SK-N-SH treated with all-trans-retinoic acid at 6 μM for 48 hours (cell line): ENCODE measurements around the gene PCNX3.

ENCODE experiments used
- ATAC-seq: fragments of 200-7000 bp; cut with Tn5 transposase; 3 replicates; pipeline ENCODE4 v1.9.1; 2020; ENCODE audit warnings: mild to moderate bottlenecking, moderate library complexity
- ARNTL ChIP-seq: fragments of 450-650 bp; formaldehyde crosslinking; IDR thresholded peaks from 2 replicates; pipeline ENCODE4 v1.5.0; 2020; ENCODE audit warnings: low read depth, mild to moderate bottlenecking, moderate library complexity, borderline replicate concordance
- BACH2 ChIP-seq: fragments of 250-450 bp; sonication (Bioruptor Pico); IDR thresholded peaks from 2 replicates; pipeline ENCODE4 v1.9.0; 2021; ENCODE audit warnings: mild to moderate bottlenecking, borderline replicate concordance
- CSDC2 ChIP-seq: fragments of 250-450 bp; sonication (Bioruptor Pico); IDR thresholded peaks from 2 replicates; pipeline ENCODE4 v1.5.0; 2020; ENCODE audit warnings: mild to moderate bottlenecking, moderate library complexity
- ESRRG ChIP-seq: fragments of 250-450 bp; sonication (Bioruptor Pico); IDR thresholded peaks from 2 replicates; pipeline ENCODE4 v1.6.1; 2021; ENCODE audit warnings: mild to moderate bottlenecking
- GLIS3 ChIP-seq: fragments of 250-450 bp; sonication (Bioruptor Pico); IDR thresholded peaks from 2 replicates; pipeline ENCODE4 v1.5.0; 2020; ENCODE audit warnings: mild to moderate bottlenecking, moderate library complexity
- ISL1 ChIP-seq: fragments of 250-450 bp; sonication (Bioruptor Pico); IDR thresholded peaks from 2 replicates; pipeline ENCODE4 v2.1.2; 2022; ENCODE audit warnings: mild to moderate bottlenecking, moderate library complexity
- OSR1 ChIP-seq: fragments of 250-450 bp; sonication (Bioruptor Pico); IDR thresholded peaks from 2 replicates; pipeline ENCODE4 v1.8.0; 2022; ENCODE audit warnings: moderate library complexity, mild to moderate bottlenecking, inconsistent platforms
- PPARA ChIP-seq: fragments of 250-450 bp; sonication (Bioruptor Pico); IDR thresholded peaks from 2 replicates; pipeline ENCODE4 v1.5.0; 2020; ENCODE audit warnings: mild to moderate bottlenecking, borderline replicate concordance
- RARB ChIP-seq: fragments of 250-450 bp; sonication (Bioruptor Pico); IDR thresholded peaks from 2 replicates; pipeline ENCODE4 v1.8.0; 2021; ENCODE audit warnings: mild to moderate bottlenecking, moderate library complexity
- SNAI2 ChIP-seq: fragments of 250-450 bp; sonication (Bioruptor Pico); IDR thresholded peaks from 2 replicates; pipeline ENCODE4 v1.5.0; 2020; ENCODE audit warnings: mild to moderate bottlenecking, moderate library complexity
- TCF4 ChIP-seq: fragments of 250-450 bp; sonication (Bioruptor Pico); IDR thresholded peaks from 2 replicates; pipeline ENCODE4 v1.8.0; 2021; ENCODE audit warnings: mild to moderate bottlenecking, moderate library complexity, borderline replicate concordance
- TOX ChIP-seq: fragments of 250-450 bp; sonication (Bioruptor Pico); IDR thresholded peaks from 2 replicates; pipeline ENCODE4 v1.8.0; 2021; ENCODE audit warnings: mild to moderate bottlenecking, moderate library complexity, borderline replicate concordance
- ZC3H10 ChIP-seq: fragments of 250-450 bp; sonication (Bioruptor Pico); IDR thresholded peaks from 2 replicates; pipeline ENCODE4 v1.5.1; 2021; ENCODE audit warnings: mild to moderate bottlenecking, moderate library complexity
- ZFP3 ChIP-seq: fragments of 250-450 bp; sonication (Bioruptor Pico); IDR thresholded peaks from 2 replicates; pipeline ENCODE4 v1.5.0; 2020; ENCODE audit warnings: mild to moderate bottlenecking, moderate library complexity
- ZFP30 ChIP-seq: fragments of 450-650 bp; formaldehyde crosslinking; IDR thresholded peaks from 2 replicates; pipeline ENCODE4 v1.5.0; 2022; ENCODE audit warnings: mild to moderate bottlenecking, moderate library complexity
- ZNF70 ChIP-seq: fragments of 450-650 bp; formaldehyde crosslinking; IDR thresholded peaks from 2 replicates; pipeline ENCODE4 v1.5.0; 2020; ENCODE audit warnings: mild to moderate bottlenecking, moderate library complexity
- ZNF8 ChIP-seq: fragments of 450-650 bp; formaldehyde crosslinking; IDR thresholded peaks from 2 replicates; pipeline ENCODE4 v1.5.0; 2020; ENCODE audit warnings: mild to moderate bottlenecking, moderate library complexity
- TF ChIP-seq, protein P1 (sequence below): fragments of 250-450 bp; sonication (Bioruptor Pico); IDR thresholded peaks from 2 replicates; pipeline ENCODE4 v1.5.0; 2020; ENCODE audit warnings: mild to moderate bottlenecking, moderate library complexity
- TF ChIP-seq, protein P2 (sequence below): fragments of 250-450 bp; sonication (Bioruptor Pico); IDR thresholded peaks from 2 replicates; pipeline ENCODE4 v1.5.1; 2020; ENCODE audit warnings: low read depth, mild to moderate bottlenecking, moderate library complexity

The PCNX3 gene

GRCh38 chr11:65615229-65615949, at the start of gene PCNX3:
Gene PCNX3, plus strand, starts transcription at chr11:65615776. Its CDS starts 536 bp downstream, at chr11:65616312.
- ATAC-seq, result peak; percentile 88
- no peak for TF ChIP-seq ZFP30 (CRISPR knock-in tag)
- TF ChIP-seq, all 23 proteins: peak for 0

- ATAC-seq, result peak; percentile 44
- TF ChIP-seq GLIS3, result no peak
- no peak for TF ChIP-seq PPARA (CRISPR knock-in tag)
- TF ChIP-seq BACH2 (CRISPR knock-in tag), result no peak
Observed at GRCh38 chr11:65569164-65569972, 46.2 kb upstream of the PCNX3 start.

- ATAC-seq, result peak; percentile 83
- no peak for TF ChIP-seq ZC3H10
- TF ChIP-seq RARB (CRISPR knock-in tag), result no peak
- 0 out of 2 replicates have a peak, but pooled peaks have one; percentile 29 for TF ChIP-seq ESRRG (CRISPR knock-in tag)
- TF ChIP-seq PPARA (CRISPR knock-in tag), result no peak
Observed at GRCh38 chr11:65569973-65570918, 45.3 kb upstream of the PCNX3 start, which contains the start of gene ZNRD2. Gene ZNRD2, plus strand, starts transcription at chr11:65570477. Its CDS starts 15 bp downstream, at chr11:65570492.

DNA sequence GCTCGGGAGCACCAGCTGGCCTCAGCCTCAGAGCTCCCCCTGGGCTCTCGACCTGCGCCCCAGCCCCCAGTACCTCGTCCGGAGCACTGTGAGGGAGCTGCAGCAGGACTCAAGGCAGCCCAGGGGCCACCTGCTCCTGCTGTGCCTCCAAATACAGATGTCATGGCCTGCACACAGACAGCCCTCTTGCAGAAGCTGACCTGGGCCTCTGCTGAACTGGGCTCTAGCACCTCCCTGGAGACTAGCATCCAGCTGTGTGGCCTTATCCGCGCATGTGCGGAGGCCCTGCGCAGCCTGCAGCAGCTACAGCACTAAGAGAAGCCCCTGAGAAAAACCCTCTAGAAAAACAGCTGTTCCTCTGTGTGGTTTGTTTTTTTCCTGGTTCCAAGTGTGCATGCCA, 44.2 kb upstream of the PCNX3 start:
- TF ChIP-seq CSDC2 (CRISPR knock-in tag), result no peak
- TF ChIP-seq SNAI2 (CRISPR knock-in tag), result no peak
- no peak for ATAC-seq

- no peak for ATAC-seq
Observed at GRCh38 chr11:65571940-65572339, 43.6 kb upstream of the PCNX3 start.

DNA sequence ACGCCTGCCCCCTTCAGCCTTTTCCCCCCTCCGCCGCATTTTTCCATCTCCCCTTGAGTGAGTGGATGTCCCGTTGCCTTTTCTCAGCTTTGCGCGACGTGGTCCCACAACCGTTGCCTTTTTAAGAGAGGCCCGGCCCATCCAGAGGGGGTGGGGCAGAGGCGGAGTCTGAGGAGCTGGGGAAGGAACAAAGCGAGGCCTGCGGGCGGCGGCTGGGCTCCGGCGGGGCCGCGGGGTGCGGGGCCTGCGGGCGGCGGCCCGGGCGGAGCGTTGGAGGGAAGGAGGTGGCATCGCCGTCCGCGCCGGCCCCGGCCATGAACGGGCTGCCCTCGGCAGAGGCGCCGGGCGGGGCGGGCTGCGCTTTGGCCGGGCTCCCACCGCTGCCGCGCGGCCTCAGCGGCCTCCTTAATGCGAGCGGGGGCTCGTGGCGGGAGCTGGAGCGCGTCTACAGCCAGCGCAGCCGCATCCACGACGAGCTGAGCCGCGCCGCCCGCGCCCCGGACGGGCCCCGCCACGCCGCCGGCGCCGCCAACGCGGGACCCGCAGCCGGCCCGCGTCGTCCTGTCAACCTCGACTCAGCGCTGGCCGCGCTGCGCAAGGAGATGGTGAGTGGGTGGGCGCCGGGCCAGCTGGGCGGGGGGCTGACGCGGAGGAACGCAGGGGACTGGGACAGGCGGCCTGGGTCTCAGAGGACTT, 43.1 kb upstream of the PCNX3 start, which contains the start of gene FAM89B:
FAM89B (plus strand) TSS at position 183 of the 696 bp plus-strand sequence; CDS start at position 315, 132 bp downstream.
- ATAC-seq, result peak; percentile 13
- TF ChIP-seq TOX (CRISPR knock-in tag), result no peak
- no peak for TF ChIP-seq GLIS3
- no peak for TF ChIP-seq ZNF70 (CRISPR knock-in tag)
- TF ChIP-seq, protein P1, sequence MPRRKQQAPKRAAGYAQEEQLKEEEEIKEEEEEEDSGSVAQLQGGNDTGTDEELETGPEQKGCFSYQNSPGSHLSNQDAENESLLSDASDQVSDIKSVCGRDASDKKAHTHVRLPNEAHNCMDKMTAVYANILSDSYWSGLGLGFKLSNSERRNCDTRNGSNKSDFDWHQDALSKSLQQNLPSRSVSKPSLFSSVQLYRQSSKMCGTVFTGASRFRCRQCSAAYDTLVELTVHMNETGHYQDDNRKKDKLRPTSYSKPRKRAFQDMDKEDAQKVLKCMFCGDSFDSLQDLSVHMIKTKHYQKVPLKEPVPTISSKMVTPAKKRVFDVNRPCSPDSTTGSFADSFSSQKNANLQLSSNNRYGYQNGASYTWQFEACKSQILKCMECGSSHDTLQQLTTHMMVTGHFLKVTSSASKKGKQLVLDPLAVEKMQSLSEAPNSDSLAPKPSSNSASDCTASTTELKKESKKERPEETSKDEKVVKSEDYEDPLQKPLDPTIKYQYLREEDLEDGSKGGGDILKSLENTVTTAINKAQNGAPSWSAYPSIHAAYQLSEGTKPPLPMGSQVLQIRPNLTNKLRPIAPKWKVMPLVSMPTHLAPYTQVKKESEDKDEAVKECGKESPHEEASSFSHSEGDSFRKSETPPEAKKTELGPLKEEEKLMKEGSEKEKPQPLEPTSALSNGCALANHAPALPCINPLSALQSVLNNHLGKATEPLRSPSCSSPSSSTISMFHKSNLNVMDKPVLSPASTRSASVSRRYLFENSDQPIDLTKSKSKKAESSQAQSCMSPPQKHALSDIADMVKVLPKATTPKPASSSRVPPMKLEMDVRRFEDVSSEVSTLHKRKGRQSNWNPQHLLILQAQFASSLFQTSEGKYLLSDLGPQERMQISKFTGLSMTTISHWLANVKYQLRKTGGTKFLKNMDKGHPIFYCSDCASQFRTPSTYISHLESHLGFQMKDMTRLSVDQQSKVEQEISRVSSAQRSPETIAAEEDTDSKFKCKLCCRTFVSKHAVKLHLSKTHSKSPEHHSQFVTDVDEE (CRISPR knock-in tag), result no peak
- no peak for TF ChIP-seq SNAI2 (CRISPR knock-in tag)
- no peak for TF ChIP-seq ZC3H10
- no peak for TF ChIP-seq ZFP3 (CRISPR knock-in tag)
- no peak for TF ChIP-seq OSR1 (CRISPR knock-in tag)
- TF ChIP-seq PPARA (CRISPR knock-in tag), result no peak
- TF ChIP-seq ARNTL, result no peak
- TF ChIP-seq, protein P2, sequence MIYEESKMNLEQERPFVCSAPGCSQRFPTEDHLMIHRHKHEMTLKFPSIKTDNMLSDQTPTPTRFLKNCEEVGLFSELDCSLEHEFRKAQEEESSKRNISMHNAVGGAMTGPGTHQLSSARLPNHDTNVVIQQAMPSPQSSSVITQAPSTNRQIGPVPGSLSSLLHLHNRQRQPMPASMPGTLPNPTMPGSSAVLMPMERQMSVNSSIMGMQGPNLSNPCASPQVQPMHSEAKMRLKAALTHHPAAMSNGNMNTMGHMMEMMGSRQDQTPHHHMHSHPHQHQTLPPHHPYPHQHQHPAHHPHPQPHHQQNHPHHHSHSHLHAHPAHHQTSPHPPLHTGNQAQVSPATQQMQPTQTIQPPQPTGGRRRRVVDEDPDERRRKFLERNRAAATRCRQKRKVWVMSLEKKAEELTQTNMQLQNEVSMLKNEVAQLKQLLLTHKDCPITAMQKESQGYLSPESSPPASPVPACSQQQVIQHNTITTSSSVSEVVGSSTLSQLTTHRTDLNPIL (CRISPR knock-in tag), result no peak
- no peak for TF ChIP-seq ZNF8 (CRISPR knock-in tag)
- TF ChIP-seq TCF4, result no peak
- TF ChIP-seq CSDC2 (CRISPR knock-in tag), result no peak
- TF ChIP-seq RARB (CRISPR knock-in tag), result no peak
- no peak for TF ChIP-seq ZFP30 (CRISPR knock-in tag)
- no peak for TF ChIP-seq ISL1 (CRISPR knock-in tag)
- no peak for TF ChIP-seq BACH2 (CRISPR knock-in tag)
- TF ChIP-seq, all 23 proteins: peak for 0

More at GRCh38 chr11:65571940-65572339, 43.6 kb upstream of the PCNX3 start:
- TF ChIP-seq ZFP30 (CRISPR knock-in tag) (no peak), BACH2 (CRISPR knock-in tag) (no peak), ESRRG (CRISPR knock-in tag) (no peak), TOX (CRISPR knock-in tag) (no peak), TCF4 (no peak)
